GM18951 (cell line): ENCODE results near the gene BICD1.

Experiments
- POLR2A ChIP-seq: IDR thresholded peaks from 4 replicates; pipeline ENCODE4 v1.6.1; 2011; ENCODE audit warnings: mild to moderate bottlenecking; ENCODE audit not compliant: insufficient read length, insufficient read depth; ENCODE audit errors: extremely low read depth
- in situ Hi-C: fragments of 300-500 bp; cut with MboI; formaldehyde crosslinking; loops from one replicate; pipeline ENCODE4 v1.12.0; 2022; ENCODE audit warnings: low sequenced_read_pairs, mixed read lengths, inconsistent platforms; ENCODE audit not compliant: unreplicated experiment

BICD1 gene

GRCh38 chr12:32369202-32369601 lies 262.6 kb downstream of the BICD1 start:
- TF ChIP-seq POLR2A = no peak
- in situ Hi-C loops = no loop called here

DNA sequence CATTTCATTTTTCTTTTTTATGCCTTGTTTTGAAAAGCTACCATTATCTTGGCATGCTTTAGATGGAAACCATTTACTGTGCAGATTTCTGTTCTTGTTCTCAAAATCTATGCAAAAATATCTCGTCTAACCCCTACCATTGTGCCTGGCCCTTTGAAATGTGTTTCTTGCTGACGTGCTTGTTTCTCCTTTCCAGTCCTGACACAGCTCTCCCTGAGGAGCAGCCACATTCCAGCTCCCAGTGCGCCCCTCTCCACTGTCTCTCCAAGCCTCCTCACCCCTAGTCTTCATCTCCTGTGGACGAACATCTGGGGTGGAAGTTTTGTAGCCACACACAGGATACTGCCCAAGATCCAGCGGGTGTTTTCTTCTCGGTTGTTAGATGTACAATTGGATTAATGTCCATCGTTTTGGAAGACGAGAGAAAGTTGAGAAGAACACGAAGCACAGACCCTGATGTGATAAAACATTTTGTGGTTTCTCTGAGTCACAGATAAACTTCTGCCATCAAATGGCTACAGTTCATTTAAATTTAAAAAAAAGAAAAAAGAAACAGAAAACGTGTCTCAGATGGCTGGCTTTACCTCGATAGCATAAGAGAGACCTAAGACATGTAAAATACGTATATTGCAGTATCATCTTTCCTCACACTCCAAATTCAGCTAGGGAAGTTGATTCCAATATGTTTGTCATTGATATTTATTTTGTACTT lies 270.9 kb downstream of the BICD1 start:
- in situ Hi-C loops = no loop called here
- no peak for TF ChIP-seq POLR2A

- TF ChIP-seq POLR2A = no peak
- in situ Hi-C loops = no loop called here
These were observed 272.6 kb downstream of the BICD1 start for GRCh38 chr12:32379213-32379612.

GRCh38 chr12:32379667-32380066 lies 273.0 kb downstream of the BICD1 start:
- in situ Hi-C loops = no loop called here
- TF ChIP-seq POLR2A = no peak

GRCh38 chr12:32382226-32382625 lies 275.6 kb downstream of the BICD1 start:
- TF ChIP-seq POLR2A = no peak
- in situ Hi-C loops = no loop called here

DNA sequence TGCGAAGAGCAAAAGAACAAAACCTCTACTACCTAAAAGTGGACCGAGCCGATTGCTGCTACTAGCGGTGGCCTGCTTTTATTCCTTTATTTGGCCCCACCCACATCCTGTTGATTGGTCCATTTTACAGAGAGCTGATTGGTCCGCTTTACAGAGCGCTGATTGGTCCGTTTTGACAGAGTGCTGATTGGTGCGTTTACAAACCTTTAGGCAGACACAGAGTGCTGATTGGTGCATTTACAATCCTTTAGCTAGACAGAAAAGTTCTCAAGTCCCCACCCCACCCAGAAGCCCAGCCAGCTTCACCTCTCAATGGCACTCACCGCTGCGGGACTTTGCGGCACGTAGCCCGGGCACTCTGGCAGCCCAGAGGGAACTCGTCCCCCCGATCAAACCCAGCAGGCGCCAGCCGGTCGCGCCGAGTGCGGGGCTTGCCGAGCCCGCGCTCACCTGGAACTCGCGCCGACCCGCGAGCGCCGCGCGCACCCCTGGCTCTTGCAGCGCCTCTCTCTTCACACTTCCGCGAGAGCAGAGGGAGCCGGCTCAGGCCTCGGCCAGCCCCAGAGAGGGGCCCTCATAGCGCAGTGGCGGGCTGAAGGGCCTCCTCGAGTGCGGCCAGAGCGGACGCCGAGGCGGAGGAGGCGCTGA lies 284.0 kb downstream of the BICD1 start:
- no peak for TF ChIP-seq POLR2A
- in situ Hi-C loops = no loop called here

DNA sequence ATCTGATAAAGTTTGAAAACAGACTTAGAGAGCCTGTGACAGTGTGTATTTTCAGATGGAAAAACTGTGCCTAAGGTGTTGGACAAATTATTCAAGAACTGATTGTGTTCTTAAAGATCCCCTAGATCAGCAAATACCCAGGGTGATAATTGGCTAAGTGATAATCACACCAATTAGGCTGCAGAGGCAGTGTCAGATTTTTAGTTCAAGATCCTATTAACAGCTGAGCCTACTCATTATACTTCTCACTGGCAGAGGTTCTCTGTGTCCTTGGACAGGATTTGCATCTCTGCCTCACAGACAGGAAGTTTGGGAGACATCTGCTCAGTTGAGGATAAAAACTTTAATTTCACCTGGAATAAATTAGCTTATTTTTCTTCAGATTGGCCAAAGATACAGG lies 288.4 kb downstream of the BICD1 start:
- TF ChIP-seq POLR2A = no peak
- in situ Hi-C loops = no loop called here

DNA sequence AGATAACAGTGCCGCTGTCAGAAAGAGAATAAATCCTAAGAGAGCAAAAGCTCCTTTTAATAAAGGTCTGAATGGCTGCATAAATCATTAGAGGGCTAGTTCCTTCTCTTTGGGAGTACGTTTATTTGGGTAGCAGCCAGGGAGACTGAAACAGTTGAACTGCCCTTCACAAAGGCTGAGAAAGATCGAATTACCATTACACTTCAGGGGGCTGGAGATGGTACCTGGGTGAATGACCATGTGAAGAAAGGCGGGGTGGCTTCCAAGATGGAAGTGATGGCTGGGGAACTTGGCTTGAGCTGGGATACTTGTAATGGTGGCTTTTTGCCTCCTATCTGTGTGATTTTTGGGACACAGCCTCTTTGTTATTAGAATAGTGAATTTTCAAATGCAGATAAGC lies 291.0 kb downstream of the BICD1 start:
- in situ Hi-C loops = no loop called here
- no peak for TF ChIP-seq POLR2A

- TF ChIP-seq POLR2A = no peak
These were observed 291.5 kb downstream of the BICD1 start for GRCh38 chr12:32398181-32398580.

GRCh38 chr12:32398816-32399369 lies 292.2 kb downstream of the BICD1 start:
- no peak for TF ChIP-seq POLR2A
- in situ Hi-C loops = no loop called here

More at GRCh38 chr12:32398181-32398580, 291.5 kb downstream of the BICD1 start:
- in situ Hi-C loops = no loop called here

DNA sequence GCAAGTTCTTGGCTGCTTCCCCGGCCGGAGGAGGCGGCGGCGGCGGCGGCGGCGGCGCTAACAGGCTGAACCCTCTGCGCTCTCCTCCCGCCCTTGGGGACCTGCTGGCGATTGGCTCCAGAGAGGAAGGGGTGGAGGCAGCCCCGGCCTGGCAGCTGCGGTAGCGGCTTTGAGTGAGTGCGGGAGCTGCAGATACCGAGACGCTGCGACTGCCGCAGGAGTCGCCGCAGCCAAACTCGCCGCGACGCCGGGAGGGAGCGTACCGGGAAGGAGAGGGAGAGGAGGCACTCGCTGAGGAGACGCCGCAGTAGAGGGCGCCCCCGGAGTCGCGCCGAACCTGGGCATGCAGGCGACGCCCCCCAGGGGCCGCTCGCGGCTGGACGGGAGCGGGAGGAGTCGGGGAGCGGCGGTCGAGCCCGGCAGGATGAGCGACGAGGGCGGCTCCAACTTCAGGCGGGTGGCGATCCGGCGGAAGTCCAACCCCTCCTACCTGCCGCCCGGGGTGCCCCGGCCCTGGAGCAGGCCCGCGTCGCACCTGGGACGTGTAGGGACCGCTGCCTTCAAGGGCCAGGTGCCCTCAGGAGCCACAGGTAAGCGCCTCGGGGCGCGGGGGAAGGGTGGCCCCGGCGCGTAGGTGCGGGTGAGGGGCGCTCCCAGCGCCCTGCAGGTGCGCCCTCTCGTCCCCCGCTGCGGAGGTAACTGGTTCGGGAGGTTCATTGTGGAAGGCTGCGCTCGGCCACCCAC lies 292.9 kb downstream of the BICD1 start, which contains the start of gene FGD4:
TSS of gene FGD4 (plus strand) at position 189 of the 744 bp plus-strand sequence.
- TF ChIP-seq POLR2A = no peak
- in situ Hi-C loops = no loop called here

- in situ Hi-C loops = no loop called here
- no peak for TF ChIP-seq POLR2A
These were observed 293.5 kb downstream of the BICD1 start for GRCh38 chr12:32400114-32400672.

GRCh38 chr12:32400866-32401265 lies 294.2 kb downstream of the BICD1 start:
- no peak for TF ChIP-seq POLR2A
- in situ Hi-C loops = no loop called here
